ENCODE results near the gene SMIM33.

SMIM33 gene

DNA sequence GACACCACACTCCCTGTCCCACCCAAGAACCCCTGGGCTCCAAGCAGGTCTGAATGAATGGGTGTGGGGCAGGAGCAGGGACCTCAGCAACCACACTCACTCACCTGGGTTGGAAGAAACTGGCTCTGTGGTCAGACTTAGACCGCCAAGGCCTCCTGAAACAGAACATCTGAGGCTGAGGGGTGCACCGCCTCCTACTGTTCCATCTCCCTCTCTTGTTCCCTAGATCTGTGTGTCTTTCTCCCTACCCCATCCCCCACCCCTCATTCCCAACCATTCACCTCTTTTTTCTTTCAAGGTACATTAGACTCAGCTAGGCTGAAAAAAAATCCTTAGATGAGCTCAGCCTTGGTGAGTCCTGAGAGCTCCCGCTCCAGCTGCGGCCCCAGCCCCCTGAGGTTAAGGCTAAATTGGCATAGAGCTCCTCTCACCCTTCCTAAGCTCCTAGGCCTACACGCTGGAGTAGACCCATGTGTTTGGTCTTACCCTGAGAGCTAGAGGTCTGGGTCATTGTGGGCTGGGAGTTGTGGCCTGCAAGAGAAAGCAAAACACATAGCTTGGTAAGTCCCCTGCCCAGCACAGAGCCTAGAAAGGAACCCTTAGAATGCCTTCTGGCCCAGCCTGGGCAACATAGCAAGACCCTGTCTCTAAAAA, 13.0 kb upstream of the SMIM33 start:
- Histone ChIP-seq H3K4me1 (ENCODE audit: insufficient read depth, low read length) (peaks cover 17% of the 10 kb centered on the region), H3K4me3 (ENCODE audit: low read length) (no peak overlapping the region), H3K36me3 (ENCODE audit: insufficient read depth, low read length) (no peaks in the 10 kb centered on the region), H3K27ac (ENCODE audit: low read depth, low read length) (no peak overlapping the region), H3K9ac (ENCODE audit: low read depth, low read length) (no peak overlapping the region), H3K9me3 (ENCODE audit: insufficient read depth, low read depth, low read length) (no peaks in the 10 kb centered on the region), H3K27me3 (ENCODE audit: insufficient read depth, low read length) (no peaks in the 10 kb centered on the region)
- 87% methylated on average over 5 of the region's 5 CpGs for WGBS

DNA sequence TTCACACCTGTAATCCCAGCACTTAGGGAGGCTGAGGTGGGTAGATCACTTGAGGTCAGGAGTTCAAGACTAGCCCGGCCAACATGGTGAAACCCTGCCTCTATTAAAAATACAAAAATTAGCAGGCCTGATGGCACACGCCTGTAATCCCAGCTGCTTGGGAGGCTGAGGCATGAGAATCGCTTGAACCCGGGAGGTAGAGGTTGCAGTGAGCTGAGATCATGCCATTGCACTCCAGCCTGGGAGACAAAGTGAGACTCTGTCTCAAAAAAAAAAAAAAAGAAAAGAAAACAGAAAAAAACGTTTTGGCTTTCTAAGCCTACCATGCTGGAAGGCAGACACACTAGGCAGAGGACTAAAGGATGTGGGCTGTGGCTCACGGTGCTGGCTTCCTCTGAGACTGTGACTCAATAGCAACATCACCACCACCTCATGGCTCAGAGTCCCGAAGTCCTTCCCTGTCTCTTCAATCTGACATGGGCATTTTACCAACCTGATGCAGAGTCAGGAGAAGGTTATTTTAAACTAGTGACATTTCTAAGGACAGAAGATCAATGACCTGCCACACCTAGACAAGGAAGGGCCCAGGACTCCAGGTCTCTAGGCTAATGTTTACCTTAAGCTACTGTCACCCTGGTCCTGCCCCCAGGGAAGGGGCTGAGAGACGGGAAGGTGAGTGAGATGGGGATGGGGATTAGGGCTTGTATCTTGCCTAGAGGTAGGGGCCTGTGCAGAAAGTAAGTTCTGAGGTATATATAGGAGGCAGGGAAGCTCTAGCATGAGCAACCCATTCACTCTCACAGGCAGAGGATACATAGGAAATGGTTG, 12.0 kb upstream of the SMIM33 start:
- Histone ChIP-seq H3K27me3 (ENCODE audit: insufficient read depth, low read length) (no peaks in the 10 kb centered on the region), H3K36me3 (ENCODE audit: insufficient read depth, low read length) (no peaks in the 10 kb centered on the region), H3K9me3 (ENCODE audit: insufficient read depth, low read depth, low read length) (no peaks in the 10 kb centered on the region), H3K27ac (ENCODE audit: low read depth, low read length) (no peak overlapping the region), H3K4me3 (ENCODE audit: low read length) (no peak overlapping the region), H3K4me1 (ENCODE audit: insufficient read depth, low read length) (peaks cover 20% of the 10 kb centered on the region), H3K9ac (ENCODE audit: low read depth, low read length) (no peak overlapping the region)
- WGBS: 78% methylated on average over 8 of the region's 8 CpGs

DNA sequence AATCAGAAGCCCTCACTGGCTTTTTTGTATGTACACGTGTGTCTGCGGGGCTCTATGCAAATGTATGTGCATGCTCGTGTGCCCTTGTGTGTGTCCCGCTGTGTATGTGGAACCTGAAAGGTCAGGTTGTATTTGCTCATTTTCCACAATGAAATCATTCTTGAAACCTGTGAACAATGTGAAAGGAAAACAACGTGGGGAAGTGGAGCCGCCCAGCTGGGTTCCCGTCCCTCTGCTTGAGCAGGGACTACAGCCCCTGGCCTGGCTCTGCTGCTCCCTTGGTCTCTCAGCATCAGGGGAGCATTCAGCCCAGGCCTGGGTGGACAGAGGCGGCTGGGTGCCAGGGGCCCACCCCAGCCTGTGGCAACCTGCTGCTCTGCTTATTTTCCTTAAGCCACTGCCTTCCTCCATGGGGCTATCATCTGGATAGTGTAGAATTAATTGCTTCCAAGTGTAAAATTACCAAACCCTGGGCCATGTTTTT, 11.3 kb upstream of the SMIM33 start:
- H3K4me1 ChIP-seq (ENCODE audit: insufficient read depth, low read length): peaks cover 20% of the 10 kb centered on the region
- no peaks in the 10 kb centered on the region for H3K36me3 ChIP-seq (ENCODE audit: insufficient read depth, low read length)
- no peak overlapping the region for H3K9ac ChIP-seq (ENCODE audit: low read depth, low read length)
- H3K27me3 ChIP-seq (ENCODE audit: insufficient read depth, low read length): no peaks in the 10 kb centered on the region
- no peaks in the 10 kb centered on the region for H3K9me3 ChIP-seq (ENCODE audit: insufficient read depth, low read depth, low read length)
- 69% methylated on average over 8 of the region's 8 CpGs for WGBS
- H3K4me3 ChIP-seq (ENCODE audit: low read length): no peak overlapping the region
- no peak overlapping the region for H3K27ac ChIP-seq (ENCODE audit: low read depth, low read length)

DNA sequence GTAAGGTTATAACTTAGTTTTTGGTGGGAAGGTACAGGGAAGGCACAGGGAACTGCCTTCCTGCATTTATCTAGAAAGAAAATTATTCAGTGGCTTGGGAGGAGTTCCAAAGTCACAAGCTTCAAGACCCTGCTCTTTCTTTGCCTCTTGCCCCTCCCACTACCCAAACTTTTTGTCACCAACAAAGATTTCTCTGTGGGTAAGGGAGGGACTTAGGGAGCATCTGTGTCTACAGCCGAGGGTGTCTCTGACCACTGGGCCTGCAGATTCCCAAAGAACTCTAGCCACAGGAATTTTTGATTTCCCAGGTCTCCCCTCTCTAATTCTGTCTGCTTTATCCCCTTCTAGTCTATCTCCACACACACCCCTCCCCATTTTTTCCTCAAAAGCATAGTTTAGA, 10.3 kb upstream of the SMIM33 start:
- Histone ChIP-seq H3K9me3 (ENCODE audit: insufficient read depth, low read depth, low read length) (no peaks in the 10 kb centered on the region), H3K27ac (ENCODE audit: low read depth, low read length) (no peak overlapping the region), H3K4me3 (ENCODE audit: low read length) (no peak overlapping the region), H3K36me3 (ENCODE audit: insufficient read depth, low read length) (no peaks in the 10 kb centered on the region), H3K27me3 (ENCODE audit: insufficient read depth, low read length) (no peaks in the 10 kb centered on the region), H3K4me1 (ENCODE audit: insufficient read depth, low read length) (peaks cover 20% of the 10 kb centered on the region), H3K9ac (ENCODE audit: low read depth, low read length) (0 out of 2 replicates have a peak overlapping the region, but pooled peaks have one; percentile 24)
- 72% methylated on average over 1 of the region's 1 CpG for WGBS

DNA sequence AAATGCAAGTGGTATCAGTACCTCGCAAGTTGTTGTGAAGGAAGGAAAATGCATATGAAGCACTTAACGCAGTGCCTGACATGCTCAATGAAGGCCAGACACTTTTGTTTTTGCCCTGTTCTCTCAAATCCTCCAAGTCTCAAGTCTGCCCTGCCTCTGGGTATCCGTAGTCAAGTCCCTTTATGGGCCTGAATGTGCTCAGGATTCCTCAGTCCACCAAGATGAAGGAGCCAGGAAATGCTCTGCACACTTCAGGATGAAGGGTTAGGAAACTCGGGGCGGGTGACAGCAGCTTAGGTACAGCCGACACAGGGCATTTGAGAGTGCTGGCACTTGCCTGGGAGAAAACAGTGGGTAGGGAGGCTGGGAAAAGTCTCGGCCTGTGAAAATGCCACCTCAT, 9.6 kb upstream of the SMIM33 start:
- H3K4me3 ChIP-seq (ENCODE audit: low read length): no peak overlapping the region
- no peak overlapping the region; the same call in 1 of the 2 replicates for H3K27ac ChIP-seq (ENCODE audit: low read depth, low read length)
- no peak overlapping the region for H3K9ac ChIP-seq (ENCODE audit: low read depth, low read length)
- H3K9me3 ChIP-seq (ENCODE audit: insufficient read depth, low read depth, low read length): no peaks in the 10 kb centered on the region
- H3K4me1 ChIP-seq (ENCODE audit: insufficient read depth, low read length): peaks cover 20% of the 10 kb centered on the region
- no peaks in the 10 kb centered on the region for H3K36me3 ChIP-seq (ENCODE audit: insufficient read depth, low read length)
- 84% methylated on average over 7 of the region's 7 CpGs for WGBS
- H3K27me3 ChIP-seq (ENCODE audit: insufficient read depth, low read length): no peaks in the 10 kb centered on the region

DNA sequence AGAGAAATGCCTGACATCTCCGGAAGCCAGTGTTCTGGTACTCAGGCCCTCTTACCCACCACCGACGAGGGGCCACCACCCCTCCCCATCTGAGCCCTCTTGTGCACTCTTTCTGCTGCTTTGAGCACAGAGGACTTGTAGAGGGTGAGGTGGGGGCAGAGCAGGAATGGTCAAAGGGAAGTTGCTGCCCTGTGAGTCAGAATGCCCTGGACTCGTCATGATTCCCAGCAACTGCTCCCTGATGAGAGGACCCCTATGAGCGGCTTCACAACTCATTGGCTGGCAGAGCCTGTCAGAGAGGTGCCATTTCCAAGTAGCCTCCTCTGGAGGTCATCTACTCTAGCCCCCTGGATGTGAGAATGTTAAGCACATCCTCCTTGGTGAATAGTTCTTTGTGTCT, 9.1 kb upstream of the SMIM33 start:
- Histone ChIP-seq H3K4me3 (ENCODE audit: low read length) (no peak overlapping the region), H3K36me3 (ENCODE audit: insufficient read depth, low read length) (no peaks in the 10 kb centered on the region), H3K27ac (ENCODE audit: low read depth, low read length) (peak overlapping the region; percentile 59; the same call in 1 of the 2 replicates), H3K27me3 (ENCODE audit: insufficient read depth, low read length) (no peaks in the 10 kb centered on the region), H3K4me1 (ENCODE audit: insufficient read depth, low read length) (peaks cover 20% of the 10 kb centered on the region), H3K9ac (ENCODE audit: low read depth, low read length) (no peak overlapping the region), H3K9me3 (ENCODE audit: insufficient read depth, low read depth, low read length) (no peaks in the 10 kb centered on the region)
- WGBS: 72% methylated on average over 5 of the region's 5 CpGs

DNA sequence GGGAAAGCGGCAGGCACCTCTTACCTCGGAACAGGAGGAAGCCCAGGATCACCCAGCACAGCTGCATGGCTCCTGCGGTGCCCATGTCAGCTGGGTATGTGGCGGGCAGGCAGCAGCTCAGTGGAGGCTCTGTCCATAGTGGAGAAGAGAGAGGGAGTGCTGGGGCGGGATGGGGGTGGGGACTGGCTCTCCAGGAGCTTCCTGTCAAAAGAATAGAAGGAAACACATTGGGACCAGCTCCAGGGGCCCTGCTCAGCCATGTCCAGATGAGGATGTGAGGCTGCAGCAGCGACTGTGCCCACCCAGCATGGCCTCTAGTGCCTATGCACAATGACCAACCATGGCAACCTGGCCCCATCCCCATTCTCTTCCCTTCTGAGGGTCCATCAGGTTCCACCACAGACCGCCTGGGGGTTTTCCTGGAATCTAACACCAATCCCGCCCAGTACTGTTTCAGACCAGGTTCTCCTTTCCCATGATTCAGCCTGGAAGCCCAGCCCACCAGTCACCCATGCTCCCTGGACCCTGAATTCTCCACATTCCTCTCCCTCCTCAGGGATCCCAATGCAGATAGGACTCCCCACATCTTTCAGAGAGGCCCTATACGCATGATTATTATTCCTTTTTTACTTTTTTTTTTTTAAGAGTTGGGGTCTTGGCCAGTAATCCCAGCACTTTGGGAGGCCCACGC, 8.1 kb upstream of the SMIM33 start, which contains the start of gene ECSCR:
TSS of gene ECSCR (minus strand) at position 158 of the 691 bp plus-strand sequence. CDS start at position 85, 73 bp downstream.
- H3K27me3 ChIP-seq (ENCODE audit: insufficient read depth, low read length): no peaks in the 10 kb centered on the region
- 67% methylated on average over 10 of the region's 10 CpGs for WGBS
- H3K27ac ChIP-seq (ENCODE audit: low read depth, low read length): peak within 1 kb of the TSS; percentile 59; the same call in 1 of the 2 replicates
- no peaks in the 10 kb centered on the region for H3K9me3 ChIP-seq (ENCODE audit: insufficient read depth, low read depth, low read length)
- H3K36me3 ChIP-seq (ENCODE audit: insufficient read depth, low read length): no peaks in the 10 kb centered on the region
- peaks cover 20% of the 10 kb centered on the region for H3K4me1 ChIP-seq (ENCODE audit: insufficient read depth, low read length)
- H3K4me3 ChIP-seq (ENCODE audit: low read length): no peak within 1 kb of the TSS
- H3K9ac ChIP-seq (ENCODE audit: low read depth, low read length): no peak within 1 kb of the TSS

DNA sequence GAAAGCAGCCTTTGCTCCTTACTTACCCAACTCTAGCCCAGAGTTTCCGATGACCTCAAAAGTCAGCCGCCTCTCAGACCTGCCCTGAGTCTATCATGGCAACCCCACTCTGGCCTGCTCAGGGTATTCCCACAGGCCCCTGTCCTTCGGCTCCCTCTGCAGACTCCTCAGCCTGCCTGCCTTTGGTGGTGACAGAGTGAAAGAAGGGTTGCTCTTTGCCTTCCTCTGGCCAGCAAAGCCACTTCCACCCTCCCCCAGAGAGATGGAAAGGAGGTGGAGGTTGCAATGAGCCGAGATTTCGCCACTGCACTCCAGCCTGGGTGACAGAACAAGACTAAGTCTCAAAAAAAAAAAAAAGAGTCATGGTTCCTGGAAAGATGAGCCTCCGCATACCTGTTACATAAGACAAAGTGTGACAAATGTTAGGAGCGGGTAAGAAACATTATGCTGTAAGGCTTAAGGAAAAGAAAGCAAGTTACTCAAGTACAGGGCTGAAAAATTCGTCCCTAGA, 2.3 kb upstream of the SMIM33 start:
- Histone ChIP-seq H3K4me1 (ENCODE audit: insufficient read depth, low read length) (peaks cover 12% of the 10 kb centered on the region), H3K27me3 (ENCODE audit: insufficient read depth, low read length) (no peaks in the 10 kb centered on the region), H3K36me3 (ENCODE audit: insufficient read depth, low read length) (no peaks in the 10 kb centered on the region), H3K27ac (ENCODE audit: low read depth, low read length) (no peak overlapping the region; the same call in 1 of the 2 replicates), H3K4me3 (ENCODE audit: low read length) (no peak overlapping the region), H3K9me3 (ENCODE audit: insufficient read depth, low read depth, low read length) (no peaks in the 10 kb centered on the region), H3K9ac (ENCODE audit: low read depth, low read length) (no peak overlapping the region)
- WGBS: 86% methylated on average over 8 of the region's 8 CpGs

DNA sequence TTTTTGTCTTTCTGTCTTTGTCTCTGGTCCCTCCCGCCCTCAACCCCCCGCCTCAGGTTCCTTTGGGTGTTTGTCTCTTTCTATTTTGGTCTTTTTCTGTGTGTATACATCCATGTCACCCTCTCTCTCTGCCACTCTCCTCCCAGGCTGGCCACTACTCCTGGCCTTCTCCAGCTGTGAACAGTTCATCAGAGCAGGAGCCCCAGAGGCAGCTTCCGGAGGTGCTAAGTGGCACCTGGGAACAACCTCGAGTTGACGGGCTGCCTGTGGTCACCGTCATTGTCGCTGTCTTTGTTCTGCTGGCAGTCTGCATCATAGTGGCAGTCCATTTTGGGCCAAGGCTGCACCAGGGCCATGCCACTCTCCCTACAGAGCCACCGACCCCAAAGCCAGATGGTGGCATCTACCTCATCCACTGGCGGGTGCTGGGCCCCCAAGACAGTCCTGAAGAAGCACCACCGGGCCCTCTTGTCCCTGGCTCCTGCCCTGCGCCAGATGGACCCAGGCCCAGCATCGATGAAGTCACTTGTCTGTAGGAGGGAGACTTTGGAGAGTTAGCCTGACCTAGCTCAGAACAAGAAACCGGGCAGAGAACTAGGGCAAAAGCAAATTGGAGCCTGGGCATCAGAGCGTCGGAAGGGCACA, 1.7 kb downstream of the SMIM33 start:
- Histone ChIP-seq H3K27me3 (ENCODE audit: insufficient read depth, low read length) (no peaks in the 10 kb centered on the region), H3K27ac (ENCODE audit: low read depth, low read length) (peak overlapping the region; percentile 81; the same call in 1 of the 2 replicates), H3K4me1 (ENCODE audit: insufficient read depth, low read length) (peaks cover 18% of the 10 kb centered on the region), H3K9ac (ENCODE audit: low read depth, low read length) (no peak overlapping the region), H3K36me3 (ENCODE audit: insufficient read depth, low read length) (no peaks in the 10 kb centered on the region), H3K4me3 (ENCODE audit: low read length) (no peak overlapping the region), H3K9me3 (ENCODE audit: insufficient read depth, low read depth, low read length) (no peaks in the 10 kb centered on the region)
- WGBS: 65% methylated on average over 14 of the region's 15 CpGs

DNA sequence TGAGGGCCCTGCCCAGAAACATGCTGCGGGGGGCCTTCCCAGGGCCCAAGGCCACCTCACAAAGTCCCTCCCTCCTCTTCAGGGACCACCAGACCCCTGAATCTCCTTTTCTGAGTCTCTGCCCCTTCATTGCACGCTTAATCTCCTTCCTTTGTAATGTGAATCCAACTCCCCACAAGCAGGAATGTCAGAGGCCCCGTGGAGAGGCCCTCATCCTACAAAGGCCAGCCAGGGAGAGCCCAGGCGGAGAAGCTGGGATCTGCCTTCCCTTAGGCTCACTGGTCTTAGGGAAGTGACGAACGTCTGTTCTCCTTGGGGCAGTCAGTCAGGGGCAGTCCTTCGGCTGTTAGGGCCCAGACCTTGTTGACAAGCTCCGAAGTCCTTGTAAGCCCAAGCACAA, 2.3 kb downstream of the SMIM33 start:
- H3K27me3 ChIP-seq (ENCODE audit: insufficient read depth, low read length): no peaks in the 10 kb centered on the region
- WGBS: 18% methylated on average over 8 of the region's 8 CpGs
- H3K36me3 ChIP-seq (ENCODE audit: insufficient read depth, low read length): no peaks in the 10 kb centered on the region
- H3K27ac ChIP-seq (ENCODE audit: low read depth, low read length): peak overlapping the region; percentile 81
- H3K9me3 ChIP-seq (ENCODE audit: insufficient read depth, low read depth, low read length): no peaks in the 10 kb centered on the region
- peaks cover 18% of the 10 kb centered on the region for H3K4me1 ChIP-seq (ENCODE audit: insufficient read depth, low read length)
- H3K9ac ChIP-seq (ENCODE audit: low read depth, low read length): no peak overlapping the region
- no peak overlapping the region for H3K4me3 ChIP-seq (ENCODE audit: low read length)
